Stomach (tissue), 4 donors: Measurements from ENCODE around the gene RAB3GAP2.

Experiments used
- CTCF ChIP-seq, 7 experiments: fragments of 450-650 bp in 4 of 7; fragments of 200-600 bp in 3 of 7; sonication (generic) in 3 of 7; IDR thresholded peaks; one replicate each; pipeline ENCODE4 v1.5.1; 2016 to 2019; ENCODE audit warnings: antibody characterized with exemption in 7 of 7, control low read depth in 2 of 7, mild to moderate bottlenecking in 1 of 7
- EP300 ChIP-seq: sonication (generic); formaldehyde crosslinking; IDR thresholded peaks from one replicate; pipeline ENCODE4 v1.6.1; 2017; ENCODE audit warnings: antibody characterized with exemption
- POLR2A ChIP-seq, 4 donors: fragments of 450-650 bp; IDR thresholded peaks; one replicate each; pipeline ENCODE4 v1.6.1; 2016; ENCODE audit warnings: antibody characterized with exemption in 4 of 4, control low read depth in 2 of 4, mild to moderate bottlenecking in 1 of 4, moderate library complexity in 1 of 4
- POLR2AphosphoS5 ChIP-seq, 3 donors: sonication (generic); formaldehyde crosslinking; IDR thresholded peaks; one replicate each; pipeline ENCODE4 v1.6.1; 2016; ENCODE audit warnings: antibody characterized with exemption in 3 of 3

- TF ChIP-seq CTCF (IDR thresholded peaks at IDR 0.05) (no peak), POLR2AphosphoS5 (IDR thresholded peaks at IDR 0.05) (no peak), POLR2A (IDR thresholded peaks at IDR 0.05) (no peak), EP300 (no peak)
These were observed 105.4 kb downstream of the RAB3GAP2 start for GRCh38 chr1:220166853-220167252.
